ENCODE data around the gene MCC. TPM values are rescaled to one million over a fixed set of nuclear protein-coding genes. Genes with fewer than 3 reads are reported as not detected.

The MCC gene
- total RNA-seq, 1 donor from 2014 or later = 46.1 TPM

GRCh38 chr5:113292462-113292861 lies 195.8 kb downstream of the MCC start:
- no peak overlapping the region for H3K27ac Mint-ChIP-seq (ENCODE audit: unreplicated experiment)
- DNase-seq = no peak
- peaks cover 4% of the 10 kb centered on the region for H3K9me3 Mint-ChIP-seq (ENCODE audit: unreplicated experiment)
- TF ChIP-seq CTCF (IDR thresholded peaks at IDR 0.05; ENCODE audit: partially characterized antibody, unreplicated experiment) = no peak
- H3K4me3 Mint-ChIP-seq (ENCODE audit: unreplicated experiment) = peak overlapping the region; percentile 96
- H3K4me1 Mint-ChIP-seq (ENCODE audit: low read depth, unreplicated experiment) = peaks cover 12% of the 10 kb centered on the region
- peaks cover 5% of the 10 kb centered on the region for H3K36me3 Mint-ChIP-seq (ENCODE audit: unreplicated experiment)
- H3K27me3 Mint-ChIP-seq (ENCODE audit: unreplicated experiment) = peaks cover 3% of the 10 kb centered on the region

- DNase-seq = no peak
- Mint-ChIP-seq H3K9me3 (ENCODE audit: unreplicated experiment) (peaks cover 2% of the 10 kb centered on the region), H3K4me3 (ENCODE audit: unreplicated experiment) (no peak overlapping the region), H3K27me3 (ENCODE audit: unreplicated experiment) (no peaks in the 10 kb centered on the region), H3K4me1 (ENCODE audit: low read depth, unreplicated experiment) (peaks cover 6% of the 10 kb centered on the region), H3K36me3 (ENCODE audit: unreplicated experiment) (peaks cover 5% of the 10 kb centered on the region), H3K27ac (ENCODE audit: unreplicated experiment) (no peak overlapping the region)
- TF ChIP-seq CTCF (IDR thresholded peaks at IDR 0.05; ENCODE audit: partially characterized antibody, unreplicated experiment) = no peak
These were observed 204.7 kb downstream of the MCC start for GRCh38 chr5:113283558-113283957.

- Mint-ChIP-seq H3K27ac (ENCODE audit: unreplicated experiment) (no peak overlapping the region), H3K4me1 (ENCODE audit: low read depth, unreplicated experiment) (peaks cover 6% of the 10 kb centered on the region), H3K4me3 (ENCODE audit: unreplicated experiment) (no peak overlapping the region), H3K9me3 (ENCODE audit: unreplicated experiment) (peaks cover 2% of the 10 kb centered on the region), H3K36me3 (ENCODE audit: unreplicated experiment) (no peaks in the 10 kb centered on the region), H3K27me3 (ENCODE audit: unreplicated experiment) (peaks cover 2% of the 10 kb centered on the region)
- no peak for TF ChIP-seq CTCF (IDR thresholded peaks at IDR 0.05; ENCODE audit: partially characterized antibody, unreplicated experiment)
- DNase-seq = no peak
These were observed 205.8 kb downstream of the MCC start for GRCh38 chr5:113282472-113282871.

GRCh38 chr5:113281194-113281593 lies 207.1 kb downstream of the MCC start:
- peaks cover 2% of the 10 kb centered on the region for H3K9me3 Mint-ChIP-seq (ENCODE audit: unreplicated experiment)
- TF ChIP-seq CTCF (IDR thresholded peaks at IDR 0.05; ENCODE audit: partially characterized antibody, unreplicated experiment) = no peak
- no peak for DNase-seq
- H3K4me3 Mint-ChIP-seq (ENCODE audit: unreplicated experiment) = no peak overlapping the region
- H3K27ac Mint-ChIP-seq (ENCODE audit: unreplicated experiment) = no peak overlapping the region
- no peaks in the 10 kb centered on the region for H3K36me3 Mint-ChIP-seq (ENCODE audit: unreplicated experiment)
- H3K4me1 Mint-ChIP-seq (ENCODE audit: low read depth, unreplicated experiment) = peaks cover 8% of the 10 kb centered on the region
- peaks cover 2% of the 10 kb centered on the region for H3K27me3 Mint-ChIP-seq (ENCODE audit: unreplicated experiment)

GRCh38 chr5:113280541-113280940 lies 207.7 kb downstream of the MCC start:
- H3K4me1 Mint-ChIP-seq (ENCODE audit: low read depth, unreplicated experiment) = peaks cover 10% of the 10 kb centered on the region
- DNase-seq = no peak
- H3K4me3 Mint-ChIP-seq (ENCODE audit: unreplicated experiment) = no peak overlapping the region
- no peak overlapping the region for H3K27ac Mint-ChIP-seq (ENCODE audit: unreplicated experiment)
- TF ChIP-seq CTCF (IDR thresholded peaks at IDR 0.05; ENCODE audit: partially characterized antibody, unreplicated experiment) = no peak
- H3K27me3 Mint-ChIP-seq (ENCODE audit: unreplicated experiment) = peaks cover 2% of the 10 kb centered on the region
- no peaks in the 10 kb centered on the region for H3K36me3 Mint-ChIP-seq (ENCODE audit: unreplicated experiment)
- peaks cover under 1% of the 10 kb centered on the region for H3K9me3 Mint-ChIP-seq (ENCODE audit: unreplicated experiment)
